CD4-positive, alpha-beta T cell treated with Interleukin-10 for 1 hour (primary cell): ENCODE data around the gene LACTBL1.
"Not testable (repeated sequence)": the region's sequence is repeated elsewhere in the genome, so short reads cannot be mapped to it uniquely, and the experiment has no call there.

Experiments
- DNase-seq: peaks from one replicate; pipeline ENCODE4 v3.0.0-alpha.2; 2020

The LACTBL1 gene

GRCh38 chr1:22972760-22973159 lies at the start of gene LACTBL1:
Gene LACTBL1 (minus strand): TSS chr1:22972866. CDS start chr1:22972316, 550 bp downstream.
- no peak for DNase-seq

- no peak for DNase-seq
Observed at GRCh38 chr1:23021834-23022233, 49.2 kb upstream of the LACTBL1 start.

- no peak for DNase-seq
Observed at GRCh38 chr1:23020706-23021405, 48.2 kb upstream of the LACTBL1 start.

- peak; percentile 15 for DNase-seq
Observed at GRCh38 chr1:23019863-23020625, 47.4 kb upstream of the LACTBL1 start.

GRCh38 chr1:23019094-23019862 lies 46.6 kb upstream of the LACTBL1 start, which contains the start of gene KDM1A:
Gene KDM1A (plus strand): TSS chr1:23019468. CDS start chr1:23019597, 129 bp downstream.
- peak; percentile 95 for DNase-seq

GRCh38 chr1:23018661-23019093 lies 46.0 kb upstream of the LACTBL1 start:
- no peak for DNase-seq

- no peak for DNase-seq
Observed at GRCh38 chr1:23013657-23014056, 41.0 kb upstream of the LACTBL1 start.

- DNase-seq, result not testable (repeated sequence)
Observed at GRCh38 chr1:23010025-23010424, 37.4 kb upstream of the LACTBL1 start.

GRCh38 chr1:23008901-23009300 lies 36.2 kb upstream of the LACTBL1 start:
- DNase-seq, result no peak

- no peak for DNase-seq
Observed at GRCh38 chr1:23007106-23007505, 34.4 kb upstream of the LACTBL1 start.

GRCh38 chr1:23004769-23005168 lies 32.1 kb upstream of the LACTBL1 start:
- not testable (repeated sequence) for DNase-seq

- no peak for DNase-seq
Observed at GRCh38 chr1:23004112-23004511, 31.4 kb upstream of the LACTBL1 start.

- DNase-seq, result not testable (repeated sequence)
Observed at GRCh38 chr1:23002218-23002617, 29.6 kb upstream of the LACTBL1 start.

GRCh38 chr1:23000133-23000532 lies 27.5 kb upstream of the LACTBL1 start:
- DNase-seq, result not testable (repeated sequence)

GRCh38 chr1:22997528-22997927 lies 24.9 kb upstream of the LACTBL1 start:
- not testable (repeated sequence) for DNase-seq

- DNase-seq, result no peak
Observed at GRCh38 chr1:22995774-22996173, 23.1 kb upstream of the LACTBL1 start.

GRCh38 chr1:22993220-22993795 lies 20.6 kb upstream of the LACTBL1 start:
- DNase-seq, result not testable (repeated sequence)

GRCh38 chr1:22992384-22992783 lies 19.7 kb upstream of the LACTBL1 start:
- not testable (repeated sequence) for DNase-seq

GRCh38 chr1:22983944-22984343 lies 11.3 kb upstream of the LACTBL1 start:
- DNase-seq, result no peak

GRCh38 chr1:22980471-22980790 lies 7.8 kb upstream of the LACTBL1 start:
- DNase-seq, result not testable (repeated sequence)

- DNase-seq, result no peak
Observed at GRCh38 chr1:22978299-22978698, 5.6 kb upstream of the LACTBL1 start.

- peak; percentile 55 for DNase-seq
Observed at GRCh38 chr1:22976461-22977243, 4.0 kb upstream of the LACTBL1 start.
